Peyer's patch (tissue), 4 donors: ENCODE results near the gene KIF6. TPM values are rescaled to one million over a fixed set of nuclear protein-coding genes. Genes with fewer than 3 reads are reported as not detected.

Experiments used
- DNase-seq, 3 donors: peaks; one replicate each; pipeline ENCODE4 v3.0.0-alpha.2; 2017 to 2019
- H3K27ac ChIP-seq, 4 donors: fragments of 200-600 bp; sonication (generic); one replicate each; pipeline ENCODE4 v1.5.1; 2016 to 2019
- H3K27me3 ChIP-seq, 2 donors: fragments of 200-600 bp; sonication (generic); one replicate each; pipeline ENCODE4 v1.5.1; 2019
- H3K36me3 ChIP-seq, 3 donors: fragments of 200-600 bp; sonication (generic); one replicate each; pipeline ENCODE4 v1.5.1; 2016 to 2019
- H3K4me1 ChIP-seq, 4 donors: fragments of 200-600 bp; sonication (generic); one replicate each; pipeline ENCODE4 v1.5.1; 2016 to 2019
- H3K4me3 ChIP-seq, 4 donors: fragments of 200-600 bp; sonication (generic); 1 replicate in 3 of 4; 2 replicates in 1 of 4; pipeline ENCODE4 v1.5.1; 2016 to 2019; ENCODE audit warnings: mild to moderate bottlenecking in 1 of 4
- H3K9me3 ChIP-seq, 4 donors: fragments of 200-600 bp; sonication (generic); one replicate each; pipeline ENCODE4 v1.5.1; 2016 to 2019; ENCODE audit warnings: mild to moderate bottlenecking in 1 of 4
- POLR2A ChIP-seq, 2 donors: fragments of 450-650 bp; IDR thresholded peaks; one replicate each; pipeline ENCODE4 v1.5.1; 2017; ENCODE audit warnings: antibody characterized with exemption in 2 of 2, mild to moderate bottlenecking in 2 of 2, moderate library complexity in 2 of 2
- total RNA-seq, 4 donors: library from RNA; depleted of rRNA; stranded (reverse); fragments of >200 nt; gene quantifications; one replicate each; pipeline ENCODE4 v1.1.0, GENCODE V29; 2016
- TF ChIP-seq, protein P1 (sequence below), 6 experiments: fragments of 450-650 bp in 4 of 6; fragments of 200-600 bp in 2 of 6; sonication (generic) in 1 of 6; IDR thresholded peaks; one replicate each; pipeline ENCODE4 v1.5.1; 2017 to 2019; ENCODE audit warnings: antibody characterized with exemption in 6 of 6, mild to moderate bottlenecking in 3 of 6, moderate library complexity in 1 of 6

Gene KIF6
- total RNA-seq, 4 donors from 2014 or later = 0.83 TPM; not detected in 3

DNA sequence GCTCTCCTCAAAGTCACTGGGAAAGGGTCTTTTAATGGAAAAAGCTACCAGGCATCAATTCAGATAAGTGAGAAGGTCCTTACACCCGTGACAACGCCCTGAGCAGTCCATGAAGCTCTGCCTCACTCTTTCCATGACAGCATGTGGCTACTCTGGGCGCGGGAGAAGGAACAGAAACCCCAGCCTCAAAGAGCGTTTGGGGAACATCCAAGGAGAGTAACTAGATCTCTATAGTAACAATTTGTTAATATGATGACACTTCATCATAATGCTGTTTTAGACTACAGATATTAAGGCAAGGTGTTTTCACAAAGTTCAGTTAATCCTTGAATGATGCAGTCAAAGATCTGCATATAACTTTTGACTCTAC, 55.2 kb downstream of the KIF6 start:
- Histone ChIP-seq H3K27ac (no peak overlapping the region), H3K27me3 (no peaks in the 10 kb centered on the region), H3K4me1 (no peaks in the 10 kb centered on the region), H3K36me3 (no peaks in the 10 kb centered on the region), H3K9me3 (no peaks in the 10 kb centered on the region), H3K4me3 (no peak overlapping the region)
- no peak for TF ChIP-seq POLR2A (IDR thresholded peaks at IDR 0.05)
- TF ChIP-seq, protein P1, sequence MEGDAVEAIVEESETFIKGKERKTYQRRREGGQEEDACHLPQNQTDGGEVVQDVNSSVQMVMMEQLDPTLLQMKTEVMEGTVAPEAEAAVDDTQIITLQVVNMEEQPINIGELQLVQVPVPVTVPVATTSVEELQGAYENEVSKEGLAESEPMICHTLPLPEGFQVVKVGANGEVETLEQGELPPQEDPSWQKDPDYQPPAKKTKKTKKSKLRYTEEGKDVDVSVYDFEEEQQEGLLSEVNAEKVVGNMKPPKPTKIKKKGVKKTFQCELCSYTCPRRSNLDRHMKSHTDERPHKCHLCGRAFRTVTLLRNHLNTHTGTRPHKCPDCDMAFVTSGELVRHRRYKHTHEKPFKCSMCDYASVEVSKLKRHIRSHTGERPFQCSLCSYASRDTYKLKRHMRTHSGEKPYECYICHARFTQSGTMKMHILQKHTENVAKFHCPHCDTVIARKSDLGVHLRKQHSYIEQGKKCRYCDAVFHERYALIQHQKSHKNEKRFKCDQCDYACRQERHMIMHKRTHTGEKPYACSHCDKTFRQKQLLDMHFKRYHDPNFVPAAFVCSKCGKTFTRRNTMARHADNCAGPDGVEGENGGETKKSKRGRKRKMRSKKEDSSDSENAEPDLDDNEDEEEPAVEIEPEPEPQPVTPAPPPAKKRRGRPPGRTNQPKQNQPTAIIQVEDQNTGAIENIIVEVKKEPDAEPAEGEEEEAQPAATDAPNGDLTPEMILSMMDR (IDR thresholded peaks at IDR 0.05) = no peak
- no peak for DNase-seq

DNA sequence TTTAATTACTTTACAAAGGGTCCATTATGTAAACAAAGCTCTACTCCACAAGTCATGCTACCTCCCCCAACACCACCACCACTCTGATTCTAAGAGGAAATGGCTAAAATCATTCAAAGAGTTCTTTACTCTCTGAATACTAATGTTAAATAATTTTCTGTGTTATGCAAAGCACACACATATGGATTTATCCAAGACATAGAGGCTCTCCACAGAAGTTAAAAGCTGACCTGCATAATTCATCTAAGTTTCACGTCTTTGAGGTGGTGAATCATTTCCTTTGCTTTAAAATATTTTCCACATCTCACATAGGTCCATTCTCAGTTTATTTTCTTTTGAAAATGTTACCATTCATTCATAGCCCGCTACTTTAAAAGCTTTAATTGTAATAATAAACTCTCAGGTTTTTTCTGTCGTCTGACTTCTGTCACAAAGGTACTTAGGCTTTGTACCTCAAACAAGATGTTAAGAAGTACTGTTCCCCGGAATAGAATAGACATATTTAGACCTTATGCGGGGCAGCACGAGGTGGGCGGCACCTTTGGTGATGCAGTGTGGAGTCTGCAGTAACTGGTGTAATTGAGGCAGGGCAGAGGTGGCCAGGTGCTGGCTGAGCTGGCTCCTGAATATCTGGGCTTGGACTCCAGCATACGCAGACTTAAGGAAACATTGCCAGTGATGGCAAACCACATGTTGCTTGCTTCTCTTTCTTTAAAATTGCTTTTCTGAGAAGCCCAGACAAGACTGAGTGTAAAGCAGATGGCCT, 55.8 kb downstream of the KIF6 start:
- Histone ChIP-seq H3K4me1 (no peaks in the 10 kb centered on the region), H3K9me3 (no peaks in the 10 kb centered on the region), H3K36me3 (no peaks in the 10 kb centered on the region), H3K27me3 (no peaks in the 10 kb centered on the region), H3K27ac (no peak overlapping the region), H3K4me3 (no peak overlapping the region)
- no peak for TF ChIP-seq POLR2A (IDR thresholded peaks at IDR 0.05)
- TF ChIP-seq, protein P1 (IDR thresholded peaks at IDR 0.05) = no peak
- DNase-seq = no peak

DNA sequence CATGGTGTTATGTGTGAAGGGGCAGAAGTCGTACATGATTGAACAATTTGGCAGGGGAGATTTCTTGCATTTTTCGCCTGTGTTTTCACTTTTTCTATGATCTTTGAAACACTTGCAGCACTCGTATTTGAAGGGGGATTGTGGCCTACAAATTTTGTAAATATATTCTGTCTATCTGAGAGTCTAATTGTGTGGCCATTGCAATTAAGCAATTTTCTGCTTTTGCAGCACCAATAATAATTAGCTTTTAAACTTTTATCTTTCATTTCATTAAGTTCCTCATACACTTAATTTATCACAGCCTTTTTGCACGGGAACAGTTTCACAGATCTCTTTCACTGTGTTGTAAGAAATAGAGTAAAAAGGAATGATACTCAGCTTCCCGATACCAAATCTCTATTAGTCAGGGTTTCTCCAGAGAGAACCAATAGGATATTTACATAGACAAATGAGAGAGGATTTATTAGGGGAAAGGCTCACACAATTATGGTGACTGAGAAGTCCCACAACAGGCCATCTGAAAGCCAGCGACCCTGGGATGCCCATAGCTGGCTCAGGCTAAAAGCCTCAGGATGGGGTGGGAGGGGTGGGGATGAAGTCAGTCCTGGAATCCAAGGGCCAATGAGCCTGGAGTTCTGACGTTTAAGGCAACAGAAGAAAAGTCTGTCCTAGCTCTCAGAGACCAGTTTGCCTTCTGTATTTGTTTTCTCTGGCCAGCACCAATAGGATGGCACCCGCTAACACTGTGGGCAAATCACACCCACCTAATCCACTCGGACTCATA, 58.3 kb downstream of the KIF6 start:
- no peaks in the 10 kb centered on the region for H3K36me3 ChIP-seq
- H3K9me3 ChIP-seq = no peaks in the 10 kb centered on the region
- H3K4me3 ChIP-seq = no peak overlapping the region
- no peak for DNase-seq
- H3K4me1 ChIP-seq = no peaks in the 10 kb centered on the region
- TF ChIP-seq, protein P1 (IDR thresholded peaks at IDR 0.05) = no peak
- TF ChIP-seq POLR2A (IDR thresholded peaks at IDR 0.05) = no peak
- no peaks in the 10 kb centered on the region for H3K27me3 ChIP-seq
- H3K27ac ChIP-seq = no peak overlapping the region

DNA sequence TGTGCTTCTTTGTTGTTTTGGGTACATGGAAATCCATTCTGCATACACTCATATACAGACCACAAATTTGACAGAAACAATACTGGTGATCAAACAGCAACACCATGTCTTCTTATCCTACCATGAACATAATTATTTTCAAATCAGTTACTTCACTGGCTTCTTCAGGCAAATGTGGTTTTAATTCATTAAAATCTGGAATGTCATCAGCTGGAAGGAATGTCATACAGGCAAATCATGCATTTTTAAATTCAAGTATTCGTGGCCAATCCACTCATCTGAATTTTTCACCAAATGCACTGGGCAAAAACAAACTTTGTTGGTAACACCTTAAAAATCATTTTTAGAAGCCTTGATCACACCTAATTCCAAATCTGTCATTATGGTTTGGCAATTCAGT, 59.3 kb downstream of the KIF6 start:
- TF ChIP-seq POLR2A (IDR thresholded peaks at IDR 0.05) = no peak
- TF ChIP-seq, protein P1 (IDR thresholded peaks at IDR 0.05) = no peak
- no peaks in the 10 kb centered on the region for H3K36me3 ChIP-seq
- DNase-seq = no peak
- H3K4me1 ChIP-seq = no peaks in the 10 kb centered on the region
- H3K9me3 ChIP-seq = no peaks in the 10 kb centered on the region
- no peak overlapping the region for H3K4me3 ChIP-seq
- H3K27me3 ChIP-seq = no peaks in the 10 kb centered on the region
- no peak overlapping the region for H3K27ac ChIP-seq

DNA sequence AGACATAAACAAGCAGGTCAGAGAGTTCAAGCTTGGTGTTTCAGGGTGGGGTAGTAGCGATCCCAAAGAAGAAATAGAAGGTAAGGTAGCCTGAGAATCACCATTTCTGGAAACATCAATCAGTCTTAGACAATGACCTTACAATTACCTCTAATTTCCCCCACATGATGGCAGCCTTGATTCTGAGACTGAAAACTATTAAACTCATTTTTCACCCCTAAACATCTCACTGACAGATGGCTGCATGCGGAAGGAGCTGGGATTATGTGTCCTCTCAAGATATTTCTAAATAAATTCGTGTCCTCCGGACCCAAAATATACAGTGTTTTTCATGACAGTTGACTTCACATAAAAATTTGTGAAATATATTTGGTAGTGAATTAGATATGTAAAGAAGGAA, 61.0 kb downstream of the KIF6 start:
- H3K4me1 ChIP-seq = no peaks in the 10 kb centered on the region
- DNase-seq = no peak
- H3K27me3 ChIP-seq = no peaks in the 10 kb centered on the region
- no peaks in the 10 kb centered on the region for H3K36me3 ChIP-seq
- no peak for TF ChIP-seq POLR2A (IDR thresholded peaks at IDR 0.05)
- TF ChIP-seq, protein P1 (IDR thresholded peaks at IDR 0.05) = no peak
- H3K9me3 ChIP-seq = no peaks in the 10 kb centered on the region
- no peak overlapping the region for H3K27ac ChIP-seq
- no peak overlapping the region for H3K4me3 ChIP-seq
